SW 1271 (cell line): ENCODE data around the gene C4BPB.

Source experiments
- DNase-seq, 2 experiments: peaks; one replicate each; lab custom pipeline; 2025; lab: John Stamatoyannopoulos, UW

C4BPB gene

DNA sequence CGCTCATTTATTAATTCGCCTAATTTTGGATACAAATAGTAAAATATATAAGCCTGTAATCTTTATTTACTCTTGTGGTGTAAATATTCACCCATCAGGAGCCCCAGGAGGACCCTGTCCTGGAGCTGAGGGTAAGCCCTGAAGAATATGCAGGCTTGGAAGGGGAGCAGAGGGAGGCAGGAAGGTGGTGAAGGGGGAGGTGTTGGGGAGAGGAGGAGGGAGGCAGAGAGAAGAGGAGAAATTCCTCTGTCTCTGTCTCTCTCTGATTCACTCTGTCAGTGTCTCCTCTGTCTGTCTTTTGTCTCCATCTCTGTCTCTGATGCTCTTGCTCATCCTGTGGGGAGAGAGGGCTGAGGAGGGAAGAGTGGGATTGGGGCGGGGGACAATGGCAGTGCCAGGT lies 2.8 kb upstream of the C4BPB start:
- DNase-seq = no peak

DNA sequence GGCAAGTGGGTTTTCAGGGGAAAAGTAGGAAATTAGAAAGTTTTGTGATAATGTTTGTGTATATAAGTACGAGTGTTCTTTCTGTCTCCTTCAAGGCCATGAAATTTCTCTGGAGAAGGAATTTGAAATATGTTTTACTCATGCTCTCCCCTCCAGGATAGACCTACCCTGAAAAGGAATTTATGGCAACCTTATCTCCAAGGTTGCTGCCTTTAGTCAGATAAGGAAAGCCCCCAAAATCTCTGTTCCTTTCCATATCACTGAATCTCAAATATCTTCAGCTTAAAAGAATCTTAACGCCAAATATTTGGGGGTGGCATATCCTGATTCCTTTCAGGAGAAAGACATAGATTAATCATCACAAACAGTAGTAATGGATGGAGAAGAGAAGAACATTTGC lies 499 bp upstream of the C4BPB start:
- DNase-seq = no peak

DNA sequence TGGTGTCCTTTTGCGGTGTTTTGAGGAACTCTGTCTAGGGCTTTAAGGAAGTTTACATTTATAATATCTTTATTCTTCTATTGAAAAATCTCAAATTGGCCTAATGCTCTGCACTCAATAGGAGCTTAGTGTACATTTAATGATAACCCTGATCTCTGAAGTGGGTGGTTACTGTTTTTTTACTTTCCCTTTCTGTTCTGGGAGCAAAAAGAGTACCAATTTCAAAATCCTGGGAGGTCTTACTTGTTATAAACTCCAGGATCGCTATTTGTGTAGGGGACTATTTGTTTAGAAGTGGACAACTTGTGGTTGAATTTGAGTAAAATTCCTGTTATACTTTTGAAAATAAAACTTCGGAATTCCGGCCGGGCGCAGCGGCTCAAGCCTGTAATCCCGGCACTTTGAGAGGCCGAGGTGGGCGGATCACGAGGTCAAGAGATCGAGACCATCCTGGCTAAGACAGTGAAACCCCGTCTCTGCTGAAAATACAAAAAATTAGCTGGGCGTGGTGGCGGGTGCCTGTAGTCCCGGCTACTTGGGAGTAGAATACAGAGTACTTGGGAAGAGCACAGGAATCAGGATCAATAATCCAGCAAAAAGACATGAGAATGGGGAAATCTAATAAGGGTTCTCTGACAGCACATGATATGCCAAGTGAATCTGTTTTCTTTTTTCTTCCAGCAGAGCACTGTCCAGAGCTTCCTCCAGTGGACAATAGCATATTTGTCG lies 1.1 kb downstream of the C4BPB start:
- DNase-seq = no peak

DNA sequence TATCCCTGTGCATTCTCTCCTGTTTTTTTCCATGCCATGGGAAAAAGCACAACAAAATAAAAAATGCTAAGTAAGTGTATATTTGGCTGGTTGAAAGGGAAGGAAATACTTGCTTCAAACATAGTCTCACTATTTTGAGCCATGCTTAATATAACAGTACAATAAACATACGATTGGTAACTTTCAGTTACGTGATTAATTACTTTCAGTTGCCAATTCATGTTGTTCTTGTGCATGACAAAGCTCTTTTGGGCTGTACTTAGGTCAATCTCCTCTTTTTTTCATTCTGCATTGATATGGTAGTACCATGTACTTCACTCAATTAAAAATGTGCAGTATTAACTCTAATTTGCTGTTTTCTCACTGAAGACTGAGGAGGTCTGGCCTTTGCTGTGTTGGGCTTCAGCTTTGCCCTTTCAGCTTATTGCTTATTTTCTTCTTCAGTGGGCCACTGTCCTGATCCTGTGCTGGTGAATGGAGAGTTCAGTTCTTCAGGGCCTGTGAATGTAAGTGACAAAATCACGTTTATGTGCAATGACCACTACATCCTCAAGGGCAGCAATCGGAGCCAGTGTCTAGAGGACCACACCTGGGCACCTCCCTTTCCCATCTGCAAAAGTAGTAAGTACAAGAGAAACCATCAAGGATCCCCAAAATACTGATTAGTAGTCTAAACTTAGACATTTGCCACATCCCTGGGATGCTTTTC lies 2.7 kb downstream of the C4BPB start:
- no peak for DNase-seq

DNA sequence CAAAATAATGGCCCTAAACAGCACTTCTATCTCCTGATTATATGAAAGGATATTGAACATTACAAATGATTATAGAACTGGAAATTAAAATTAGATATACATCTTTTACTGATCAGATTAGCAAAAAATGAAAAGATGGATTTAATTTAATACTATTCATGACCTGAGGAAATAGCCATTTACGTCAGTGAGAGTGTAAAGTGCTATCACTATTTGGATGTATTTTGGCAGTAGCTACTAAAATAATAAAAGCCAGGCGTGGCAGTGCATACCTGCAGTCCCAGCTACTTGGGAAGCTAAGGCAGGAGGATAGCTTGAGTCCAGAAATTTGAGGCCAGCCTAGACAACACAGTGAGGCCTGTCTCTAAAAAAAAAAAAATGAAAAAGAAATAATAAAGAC lies 5.3 kb downstream of the C4BPB start:
- no peak for DNase-seq

DNA sequence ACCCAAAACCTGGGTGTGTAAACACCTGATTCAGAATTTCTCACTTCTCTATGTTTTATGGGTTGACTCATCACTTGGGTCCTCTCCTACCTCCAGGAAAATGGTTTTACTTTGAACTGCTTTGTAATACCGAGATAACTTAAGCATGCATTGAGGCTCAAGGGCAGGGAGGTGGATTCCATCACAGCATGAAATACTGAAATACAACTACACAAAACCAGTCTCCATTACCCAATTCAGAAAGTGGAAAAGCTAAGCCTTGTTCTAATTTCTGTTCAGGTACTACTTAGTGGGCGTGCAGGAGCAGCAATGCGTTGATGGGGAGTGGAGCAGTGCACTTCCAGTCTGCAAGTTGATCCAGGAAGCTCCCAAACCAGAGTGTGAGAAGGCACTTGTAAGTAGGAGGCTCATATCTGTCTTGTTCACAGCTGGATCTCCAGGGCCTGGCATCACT lies 9.2 kb downstream of the C4BPB start:
- DNase-seq = no peak

DNA sequence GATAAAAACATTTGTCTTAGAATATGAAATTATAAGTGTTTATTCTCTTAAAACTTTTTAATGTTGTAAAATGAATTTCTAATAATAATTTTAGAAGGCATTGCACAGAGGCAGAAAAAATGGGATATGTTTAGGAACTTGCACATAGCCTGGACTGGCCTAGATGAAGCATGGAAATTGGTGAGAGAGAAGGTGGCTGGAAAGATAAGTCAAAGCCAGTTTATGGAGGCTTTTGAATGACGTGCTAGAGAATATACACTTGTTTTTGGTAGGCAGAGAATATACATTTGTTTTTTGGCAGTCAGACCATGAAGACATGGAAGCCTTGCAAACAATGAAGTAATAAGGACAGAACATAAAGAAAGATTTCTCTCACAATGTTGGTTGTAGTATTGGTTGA lies 13.1 kb downstream of the C4BPB start:
- no peak for DNase-seq

DNA sequence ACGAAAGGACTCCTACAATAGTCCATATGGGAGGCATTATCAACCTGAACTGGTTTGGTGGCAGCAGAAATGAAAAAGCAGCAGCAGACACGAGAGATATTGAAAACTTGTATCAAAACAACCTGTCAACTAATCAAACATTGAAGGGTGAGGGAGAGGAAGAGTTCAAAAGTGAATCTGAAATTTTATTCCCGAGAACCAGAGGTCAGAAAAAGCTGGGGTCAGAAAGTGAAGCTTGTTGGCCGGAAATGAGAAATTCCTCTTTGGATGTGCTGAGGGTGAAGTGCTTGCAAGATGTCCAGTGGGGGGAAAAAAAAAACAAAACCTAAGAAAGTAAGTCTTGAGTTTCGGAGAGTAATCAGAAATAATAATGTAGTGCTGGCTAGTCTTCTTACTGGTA lies 13.5 kb downstream of the C4BPB start:
- DNase-seq = no peak

DNA sequence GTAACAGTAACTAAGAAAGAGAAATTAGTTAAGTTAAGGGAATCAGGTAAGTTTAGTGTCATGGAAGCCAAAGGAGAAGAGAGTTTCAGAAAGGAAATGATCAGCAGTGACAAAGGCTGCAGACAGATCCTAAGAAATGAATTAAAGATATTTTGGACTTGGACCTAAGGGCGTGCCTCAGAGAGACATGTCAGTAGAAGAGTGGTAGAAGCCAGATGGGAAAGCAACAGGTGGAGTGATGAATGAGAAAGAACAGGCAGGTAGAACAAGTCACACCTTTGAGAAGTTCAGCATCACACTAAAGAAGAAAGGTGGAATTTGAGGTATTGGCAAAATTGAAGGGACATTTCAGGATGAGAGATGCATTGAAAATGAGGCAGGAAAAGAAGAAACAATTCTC lies 14.0 kb downstream of the C4BPB start:
- DNase-seq = no peak

DNA sequence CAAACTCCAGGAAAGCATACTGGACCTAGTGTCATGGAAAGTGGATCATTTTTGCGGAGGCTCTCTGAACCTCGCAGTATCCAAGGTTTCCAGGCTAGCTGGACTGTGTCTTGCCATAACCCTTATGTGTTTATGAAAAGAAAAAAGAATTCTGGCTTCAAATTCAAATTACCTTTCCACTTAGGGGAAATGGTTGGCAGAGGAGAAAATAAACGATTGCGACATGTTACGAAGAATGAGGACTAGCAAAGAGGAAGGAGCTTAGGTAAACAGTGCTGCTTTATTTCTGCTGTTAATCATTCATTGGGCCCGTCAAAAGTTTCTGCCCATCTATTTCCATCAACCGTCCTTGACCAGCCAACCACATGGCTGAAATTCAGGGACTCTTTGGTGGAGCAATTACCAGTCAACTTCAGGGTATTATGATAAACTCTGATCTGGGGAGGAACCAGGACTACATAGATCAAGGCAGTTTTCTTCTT lies 15.3 kb downstream of the C4BPB start, which contains the start of gene C4BPA:
Gene C4BPA (plus strand): TSS at position 342 of the 482 bp plus-strand sequence. CDS start 8,793 bp downstream, outside the sequence.
- DNase-seq = no peak

DNA sequence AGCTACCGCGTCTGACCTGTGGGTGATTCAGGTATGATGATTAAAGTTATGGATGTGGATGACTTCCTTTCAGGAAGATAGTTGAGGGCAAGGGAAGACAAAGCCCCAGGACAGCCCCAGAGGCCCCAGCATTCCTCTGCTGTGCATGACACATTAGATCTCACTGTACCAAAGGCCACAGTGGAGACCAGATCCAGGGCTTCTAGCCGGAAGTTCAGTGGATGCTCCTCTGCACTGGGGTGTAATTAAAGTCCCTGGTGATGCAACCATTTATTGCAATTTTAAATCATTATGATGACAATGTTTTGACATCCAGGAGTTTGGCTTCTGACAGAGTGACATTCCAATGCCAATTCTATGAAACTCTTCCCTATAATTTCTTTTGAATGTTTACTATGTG lies 20.3 kb downstream of the C4BPB start:
- DNase-seq = no peak

DNA sequence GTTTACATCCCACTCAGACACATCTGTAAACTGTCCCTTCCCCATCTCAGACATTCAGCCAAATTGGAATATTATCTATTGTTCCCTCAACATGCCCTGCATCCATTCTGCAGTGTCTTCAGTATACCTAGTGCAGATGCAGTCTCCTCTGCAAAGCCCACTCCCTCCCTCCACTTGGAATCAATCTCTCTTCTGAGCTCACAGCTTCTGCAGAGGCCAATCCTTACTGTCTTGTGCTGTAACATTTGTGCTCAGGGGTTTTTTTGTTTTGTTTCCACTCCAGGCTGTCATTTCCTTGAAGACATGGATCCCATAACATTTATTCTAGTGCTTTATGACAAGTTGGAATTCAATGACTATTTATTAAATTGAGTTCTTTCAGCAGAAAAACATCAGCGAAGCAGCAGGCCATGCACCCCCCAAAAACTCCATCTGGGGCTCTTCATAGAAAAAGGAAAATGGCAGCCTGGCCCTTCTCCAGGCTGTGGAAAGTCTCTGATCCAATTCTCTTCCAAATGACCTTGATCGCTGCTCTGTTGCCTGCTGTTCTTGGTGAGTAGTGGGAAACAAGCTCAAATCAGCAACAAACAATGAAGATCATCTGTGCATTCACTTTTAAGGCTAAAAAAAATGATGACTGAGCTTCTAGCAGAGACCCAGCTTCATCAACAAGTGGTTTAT lies 24.1 kb downstream of the C4BPB start:
- no peak for DNase-seq

DNA sequence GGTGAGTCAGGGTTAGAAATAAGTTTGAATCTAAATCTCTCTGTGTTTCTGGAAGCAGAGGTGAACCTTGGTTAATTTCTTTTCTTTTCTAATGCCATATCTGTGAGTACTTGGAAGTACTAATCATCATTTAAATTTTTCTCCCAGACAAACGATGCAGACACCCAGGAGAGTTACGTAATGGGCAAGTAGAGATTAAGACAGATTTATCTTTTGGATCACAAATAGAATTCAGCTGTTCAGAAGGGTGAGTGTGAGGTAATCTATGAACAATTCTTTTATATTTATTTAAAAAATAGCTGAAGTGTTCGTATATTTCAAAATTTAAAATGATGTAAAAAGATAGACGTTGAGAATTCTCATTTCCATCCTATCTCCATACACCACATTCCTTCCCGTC lies 26.6 kb downstream of the C4BPB start:
- no peak for DNase-seq

DNA sequence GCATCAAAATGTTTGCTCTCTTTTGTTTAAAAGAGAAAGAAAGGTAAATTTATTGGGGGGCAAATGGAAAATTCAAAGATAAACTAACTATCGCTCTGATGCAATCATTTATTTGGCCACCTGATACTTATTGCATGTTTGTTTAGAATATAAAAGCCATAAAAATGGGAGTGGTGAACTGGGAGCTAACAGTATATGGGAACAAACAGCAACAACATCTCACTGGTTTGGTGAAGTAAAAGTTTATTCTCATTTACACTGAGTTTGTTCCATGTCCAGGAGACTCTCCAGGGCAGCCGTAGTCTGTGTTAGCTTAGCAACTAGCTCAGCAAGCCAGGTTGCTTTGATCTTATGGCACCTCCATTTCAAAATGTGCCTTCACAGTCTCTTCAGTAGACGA lies 35.7 kb downstream of the C4BPB start:
- DNase-seq = no peak

DNA sequence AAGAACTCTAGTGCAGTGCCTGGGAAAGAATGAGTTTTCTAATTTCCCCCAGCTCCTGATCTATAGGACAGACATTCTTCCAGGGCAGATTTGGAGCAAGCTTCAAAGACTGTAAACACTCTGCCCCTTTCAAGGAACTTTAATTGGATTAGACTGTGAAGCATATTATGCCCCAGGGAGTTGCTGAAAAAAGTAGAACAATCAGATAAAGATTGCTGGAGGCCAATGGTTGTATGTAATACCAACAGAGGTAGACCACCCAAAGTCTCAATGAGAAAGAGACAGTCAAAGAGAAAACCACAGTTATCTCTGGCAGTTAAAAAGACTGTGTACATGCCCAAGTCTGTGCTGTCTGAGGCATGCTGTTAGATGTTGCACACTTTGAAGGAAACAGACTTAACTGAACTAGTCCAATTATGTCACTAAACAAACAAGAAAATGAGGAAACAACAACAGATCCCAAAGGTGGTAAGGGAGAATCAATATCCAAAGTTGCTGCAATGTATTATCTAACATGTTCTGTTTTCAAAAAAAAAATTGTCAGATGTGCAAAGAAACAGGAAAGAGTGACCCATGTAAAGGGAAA lies 39.8 kb downstream of the C4BPB start:
- no peak for DNase-seq

DNA sequence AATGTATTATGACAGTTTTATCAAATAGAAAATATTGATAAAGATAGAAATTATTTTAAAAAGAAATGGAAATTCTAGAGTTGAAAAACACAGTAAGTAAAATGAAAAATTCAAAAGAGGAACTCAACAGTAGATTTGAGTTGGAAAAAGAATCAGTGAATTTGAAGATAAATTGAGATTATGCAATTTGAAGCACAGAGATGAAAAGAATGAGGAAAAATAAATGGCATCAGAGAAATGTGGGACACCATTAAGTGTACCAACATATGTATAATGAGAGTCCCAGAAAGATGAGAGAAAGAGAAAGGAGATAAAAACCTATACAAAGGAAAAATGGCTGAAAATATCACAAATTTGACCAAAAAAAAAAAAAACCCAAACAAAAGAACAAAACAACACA lies 40.4 kb downstream of the C4BPB start:
- DNase-seq = no peak

DNA sequence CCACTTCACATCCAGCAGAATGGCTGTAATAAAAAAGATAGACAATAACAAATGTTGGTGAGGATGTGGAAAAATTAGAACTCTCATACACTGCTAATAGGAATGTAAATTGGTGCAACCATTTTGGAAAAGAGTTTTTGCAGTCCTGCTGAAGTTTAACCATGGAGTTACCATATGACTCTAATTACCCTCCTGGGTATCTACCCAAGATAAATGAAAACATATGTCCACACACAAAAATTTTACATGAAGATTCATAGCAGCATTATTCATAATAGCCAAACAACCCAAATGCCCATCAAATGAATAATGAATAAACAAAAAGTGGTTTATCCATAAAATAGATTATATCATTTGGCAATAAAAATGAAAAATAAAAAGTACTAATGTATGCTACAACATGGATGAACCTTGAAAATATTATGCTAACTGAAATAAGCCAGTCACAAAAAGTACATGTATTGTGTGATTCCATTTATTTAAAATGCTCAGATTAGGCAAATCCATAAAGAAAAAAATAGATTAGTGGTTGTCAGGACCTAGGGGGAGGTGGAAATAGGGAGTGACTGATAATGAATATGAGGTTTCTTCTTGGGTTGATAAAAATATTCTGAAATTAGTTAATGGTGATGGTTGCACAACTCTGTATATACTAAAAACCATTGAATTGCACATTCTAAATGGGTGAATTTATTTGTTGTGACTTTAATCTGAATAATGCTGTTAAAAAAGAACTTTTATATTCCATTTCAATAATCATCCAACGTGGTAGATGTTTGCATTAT lies 41.8 kb downstream of the C4BPB start:
- DNase-seq = no peak

DNA sequence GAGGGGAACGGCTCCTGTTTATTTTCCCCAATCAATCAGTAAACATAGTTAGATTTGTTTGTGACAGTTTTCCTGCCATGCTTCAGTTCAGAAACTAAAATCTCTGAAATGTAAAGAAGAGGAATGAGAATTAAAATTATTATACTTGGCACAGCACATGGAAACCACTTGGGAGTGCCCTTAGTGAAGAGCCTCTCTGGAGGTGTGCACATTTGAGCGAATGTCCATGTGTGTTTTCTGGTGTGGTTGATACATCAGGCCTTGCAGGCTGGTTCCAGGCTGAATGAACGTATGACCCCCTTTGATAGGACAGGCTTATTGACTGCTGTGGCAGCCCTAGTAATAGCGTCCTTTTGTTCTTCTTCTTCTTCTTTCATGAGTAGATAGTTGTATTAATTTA lies 42.5 kb downstream of the C4BPB start:
- DNase-seq = no peak

DNA sequence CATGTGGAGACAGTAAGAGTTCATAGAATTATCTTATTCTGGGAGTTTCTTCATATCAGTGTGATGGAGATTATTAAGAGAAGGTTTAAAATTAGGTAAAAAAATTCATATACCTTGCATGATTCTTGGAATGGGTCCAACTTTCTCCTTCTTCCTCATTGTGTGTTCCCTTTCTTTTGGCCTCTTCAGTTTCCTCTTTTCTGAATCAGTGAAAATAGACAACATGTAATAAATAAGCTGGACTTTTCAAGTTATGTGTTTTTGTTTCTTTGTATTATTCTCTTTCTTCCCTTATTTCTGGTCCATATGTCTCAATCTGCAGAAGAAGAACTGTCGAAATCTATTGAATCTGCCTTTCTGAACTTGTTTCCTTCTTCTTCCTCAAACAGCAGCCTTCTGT lies 45.9 kb downstream of the C4BPB start:
- DNase-seq = no peak

DNA sequence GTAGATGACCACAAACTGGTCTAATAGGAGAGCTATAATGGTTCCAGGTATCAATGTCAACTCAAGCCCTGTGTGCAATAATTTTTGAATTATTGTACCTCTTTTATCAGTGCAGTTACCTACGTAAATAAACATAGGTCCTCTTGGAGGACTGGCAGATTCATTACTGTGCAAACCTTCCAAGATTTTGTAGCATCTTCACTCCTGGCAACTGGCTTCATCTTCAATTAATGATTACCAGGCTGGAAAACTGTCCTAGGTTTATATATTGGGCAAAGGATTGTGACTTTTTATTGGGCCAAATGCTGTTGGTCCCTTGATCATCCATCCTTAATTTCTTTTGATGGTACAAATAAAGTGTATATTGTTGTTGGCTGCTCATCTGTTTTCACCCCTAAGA lies 51.0 kb downstream of the C4BPB start:
- DNase-seq = no peak

DNA sequence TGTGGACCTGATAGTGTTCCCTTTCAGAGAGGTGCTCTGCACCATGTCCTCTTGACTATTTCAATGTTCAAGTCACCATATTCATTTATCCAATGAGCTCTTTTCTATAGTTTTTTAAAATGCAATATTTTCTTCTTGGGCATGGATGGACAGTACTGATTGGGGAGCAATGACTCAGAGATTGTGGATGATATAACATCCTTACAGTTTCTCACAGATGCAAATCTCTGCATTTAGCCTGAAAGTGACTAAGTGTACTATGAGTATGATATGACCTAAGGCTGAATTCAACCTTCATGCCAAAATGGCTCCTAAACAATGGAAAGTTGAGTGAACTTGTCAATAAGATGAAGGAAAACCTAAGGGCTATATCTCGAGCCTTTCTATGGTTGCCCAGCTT lies 51.9 kb downstream of the C4BPB start:
- no peak for DNase-seq
